Kidney glomerular epithelial cell (primary cell): ENCODE results near the gene DNMT3A.

Experiments used
- DNase-seq: peaks from one replicate; lab custom pipeline; 2025; lab: John Stamatoyannopoulos, UW

Gene DNMT3A

DNA sequence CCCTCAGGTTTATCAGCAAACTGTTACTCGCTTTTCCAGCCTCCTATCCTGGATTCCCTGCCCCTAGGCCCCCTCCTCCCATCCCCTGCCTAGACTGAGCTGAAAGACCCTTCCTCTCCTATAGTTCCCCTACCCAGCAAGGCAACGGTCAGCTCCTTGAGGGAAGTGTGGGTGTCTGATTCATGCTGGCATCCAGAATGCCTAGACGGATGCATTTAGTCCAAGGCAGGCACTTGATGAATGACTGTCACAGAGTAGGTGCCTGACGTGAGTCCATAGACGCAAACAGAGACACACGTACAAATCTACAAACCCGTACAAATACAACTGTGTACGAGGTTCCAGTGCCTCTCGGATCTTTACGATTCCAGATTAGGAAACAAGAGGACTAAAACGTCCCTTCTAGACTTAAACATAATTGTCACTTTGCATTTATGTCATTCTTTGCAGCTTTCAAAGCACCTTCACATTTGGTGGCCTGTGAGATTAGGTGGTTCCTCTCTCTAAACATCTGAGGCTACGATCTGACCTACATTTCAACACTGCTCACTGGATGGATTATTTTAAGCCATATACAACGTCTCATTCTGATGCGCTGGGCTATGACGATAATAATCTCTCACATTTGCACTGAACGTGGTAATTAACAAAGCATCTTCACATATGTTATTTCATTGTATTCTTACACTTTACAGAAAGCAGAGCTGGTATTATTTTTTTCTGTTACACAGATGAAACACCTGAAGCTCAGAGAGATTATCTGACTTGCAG lies 36.7 kb downstream of the DNMT3A start:
- DNase-seq = no peak

DNA sequence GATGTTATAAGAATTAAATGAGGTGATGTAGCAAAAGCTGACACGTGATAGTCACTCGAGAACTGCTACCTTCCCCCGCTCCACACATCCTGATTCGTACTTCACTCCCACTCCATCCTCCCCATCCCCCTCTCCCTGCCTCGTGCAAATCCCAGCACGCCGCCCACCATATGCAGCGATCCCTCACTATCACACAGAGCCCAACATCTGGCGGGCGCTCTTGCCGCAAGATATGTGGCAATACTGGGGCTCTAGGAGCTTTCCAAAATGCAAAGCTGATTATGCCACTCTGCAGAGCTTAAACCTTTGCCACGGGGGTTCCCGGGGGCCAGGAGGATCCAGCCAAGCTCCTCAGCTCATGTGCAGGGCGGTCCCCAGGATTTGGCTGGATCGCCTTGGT lies 37.4 kb downstream of the DNMT3A start:
- no peak for DNase-seq

DNA sequence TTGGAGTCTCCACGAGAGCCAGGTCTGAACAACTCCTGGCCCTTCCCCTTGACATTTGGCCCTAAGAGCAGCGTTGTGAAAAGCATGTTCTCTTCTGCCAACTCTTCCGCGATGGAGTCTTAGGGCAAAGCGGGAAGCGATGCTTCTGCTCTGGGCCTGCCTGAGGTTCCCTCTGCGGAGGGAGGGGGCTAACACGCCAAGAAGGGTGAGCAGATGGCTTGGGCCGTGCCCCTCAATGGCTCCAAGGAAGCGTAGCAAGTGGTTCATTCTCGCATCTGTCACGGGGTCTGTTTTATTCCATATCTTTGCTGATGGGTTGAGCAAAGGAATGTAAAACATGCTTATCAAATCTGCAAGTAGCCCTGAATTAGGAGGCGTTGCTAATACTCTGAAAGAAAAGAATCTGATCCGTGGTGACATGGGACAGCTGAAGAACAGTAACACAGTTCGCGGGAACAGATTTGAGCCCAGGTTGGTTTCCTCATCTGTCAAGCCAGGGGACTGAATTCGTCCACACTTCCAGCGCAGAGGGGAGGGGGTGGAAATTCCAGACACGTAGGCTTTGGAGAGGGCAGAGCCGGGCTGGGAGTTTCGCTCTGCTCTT lies 38.0 kb downstream of the DNMT3A start:
- DNase-seq = no peak

DNA sequence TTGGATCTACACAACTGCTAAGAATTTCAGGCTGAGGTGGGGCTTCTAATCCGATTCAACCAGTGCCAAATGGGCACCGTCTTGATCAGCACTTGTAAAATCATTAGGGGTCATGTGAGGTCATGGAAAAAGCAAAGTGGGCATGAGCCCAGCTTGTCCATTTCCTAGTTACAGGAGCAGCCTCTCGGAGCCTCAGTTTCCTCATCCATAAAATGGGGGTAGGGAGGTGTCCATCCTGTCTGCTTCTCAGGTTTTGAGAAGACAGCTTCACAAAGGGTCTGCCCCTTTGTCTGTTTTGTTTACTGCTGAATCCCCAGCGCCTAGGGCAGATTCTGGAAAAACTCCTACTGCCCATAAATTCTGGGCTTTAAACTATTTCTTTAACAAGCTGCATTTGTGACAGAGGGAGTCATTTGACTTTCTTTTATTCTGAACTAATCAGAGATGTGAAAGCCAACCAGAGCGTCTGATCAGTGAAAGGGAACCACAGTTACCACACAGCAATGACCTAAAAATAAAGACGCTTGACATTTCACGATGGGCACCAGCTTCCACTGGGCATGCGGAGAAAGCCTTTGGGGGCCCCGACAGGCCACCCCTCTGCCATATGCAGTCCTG lies 38.9 kb downstream of the DNMT3A start:
- DNase-seq = no peak

DNA sequence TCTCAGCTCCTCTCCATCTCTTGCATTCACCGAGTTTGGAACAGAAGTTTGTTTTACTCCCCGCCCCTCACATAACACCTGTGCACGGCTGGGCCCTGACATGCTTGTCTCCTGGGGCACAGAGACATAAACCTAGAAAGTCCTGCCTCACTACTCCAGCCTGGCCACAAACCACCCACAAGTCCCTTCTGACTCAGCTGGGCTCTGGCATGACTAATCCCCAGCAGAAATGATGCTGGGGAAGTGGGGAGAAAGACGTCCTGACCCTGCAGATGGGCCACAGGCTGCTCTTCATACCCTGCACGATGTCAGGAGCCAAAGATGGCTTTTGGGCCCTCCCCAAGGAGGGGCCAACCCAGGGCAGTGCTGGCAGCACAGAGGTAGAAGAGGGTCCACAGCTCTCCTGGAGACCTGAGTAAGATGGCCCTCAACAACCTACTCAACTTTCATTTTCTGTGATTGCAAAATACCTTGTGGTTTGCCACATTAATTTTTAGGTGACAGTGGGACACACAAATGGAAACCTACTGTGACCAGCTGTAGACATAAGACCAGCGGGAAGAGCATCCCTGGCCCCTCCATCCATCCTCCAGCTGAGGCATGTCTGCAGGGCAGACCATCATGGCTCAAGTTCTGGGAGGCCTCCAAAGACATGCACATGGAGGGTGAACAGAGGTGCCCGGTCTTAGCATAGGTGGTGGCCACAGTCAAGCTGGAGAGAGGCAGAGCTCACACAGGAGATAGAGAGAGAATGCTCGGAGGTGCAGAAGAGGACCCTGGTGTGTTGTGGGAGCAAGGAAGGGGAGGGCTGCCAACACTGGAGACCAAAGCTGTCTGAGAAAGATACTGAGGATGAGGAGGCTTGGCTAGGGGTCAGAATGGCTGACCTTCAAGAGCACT lies 40.0 kb downstream of the DNMT3A start:
- peak; percentile 43 for DNase-seq

DNA sequence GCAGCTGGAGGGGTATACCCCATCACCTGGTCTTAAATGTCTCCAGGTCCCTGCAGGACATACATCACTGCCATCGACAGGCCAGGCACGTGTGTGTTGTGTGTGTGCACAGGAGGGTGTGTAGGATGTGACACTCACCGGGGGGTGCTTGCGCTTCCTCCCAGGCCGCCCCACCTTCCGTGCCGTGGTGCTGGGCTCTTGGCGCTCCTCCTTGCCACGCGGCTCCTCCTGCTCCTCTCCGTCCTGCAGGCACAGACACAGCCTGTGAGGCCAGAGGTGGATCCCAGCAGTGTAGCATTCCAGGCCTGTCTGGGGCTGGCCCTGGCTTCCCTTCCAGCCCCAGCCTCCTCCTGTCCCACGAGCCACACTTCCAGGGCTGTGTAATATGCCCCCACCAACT lies 41.7 kb downstream of the DNMT3A start:
- DNase-seq = no peak

DNA sequence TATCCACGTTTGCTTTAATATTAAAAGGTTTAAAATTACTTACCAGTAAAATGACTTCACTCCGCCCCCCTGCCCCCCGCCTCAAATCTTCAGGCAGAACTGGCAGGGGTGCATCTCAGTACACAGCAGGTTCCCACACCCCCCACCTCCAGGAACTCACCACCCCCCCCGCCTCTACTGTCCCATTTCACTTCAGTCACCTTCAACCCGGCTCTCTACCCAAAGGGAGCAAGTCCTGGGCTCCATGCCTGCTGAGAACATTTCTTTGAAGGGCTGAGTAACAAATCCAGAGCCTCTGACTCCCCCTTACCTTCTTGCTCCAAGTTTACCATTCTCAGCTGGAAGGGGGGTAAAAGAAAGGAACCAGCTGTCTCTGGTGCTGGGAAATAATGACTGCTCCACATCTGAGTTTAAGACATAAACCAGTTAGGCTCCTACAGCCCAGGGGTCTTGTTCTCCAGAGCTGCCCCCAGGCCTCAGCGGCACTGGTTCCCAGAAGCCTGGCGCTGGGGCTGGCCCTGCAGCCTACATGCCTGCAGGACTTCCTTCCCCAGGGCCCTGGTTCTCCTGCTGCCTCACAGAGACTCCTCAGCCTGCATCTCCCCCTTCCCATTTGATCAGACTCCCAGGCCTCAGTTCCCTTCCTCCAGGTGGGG lies 42.8 kb downstream of the DNMT3A start:
- DNase-seq = no peak

DNA sequence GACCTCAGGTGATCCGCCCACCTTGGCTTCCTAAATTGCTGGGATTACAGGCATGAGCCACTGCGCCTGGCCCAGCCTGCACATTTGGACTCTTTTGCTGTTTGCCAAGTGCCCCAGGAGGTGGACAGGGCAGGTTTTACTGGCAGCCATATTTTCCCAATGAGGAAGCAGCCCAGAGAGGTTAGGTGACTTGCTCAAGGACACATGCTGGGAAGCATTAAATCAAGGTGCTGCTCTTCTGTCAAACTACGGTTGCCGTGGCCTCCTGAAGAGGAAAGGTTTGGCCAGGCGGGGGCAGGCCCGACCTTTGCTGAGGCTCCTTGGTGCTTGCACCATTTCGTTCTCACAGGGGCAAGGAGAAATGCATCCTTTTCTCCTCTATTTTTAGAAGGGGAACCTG lies 44.0 kb downstream of the DNMT3A start:
- no peak for DNase-seq

DNA sequence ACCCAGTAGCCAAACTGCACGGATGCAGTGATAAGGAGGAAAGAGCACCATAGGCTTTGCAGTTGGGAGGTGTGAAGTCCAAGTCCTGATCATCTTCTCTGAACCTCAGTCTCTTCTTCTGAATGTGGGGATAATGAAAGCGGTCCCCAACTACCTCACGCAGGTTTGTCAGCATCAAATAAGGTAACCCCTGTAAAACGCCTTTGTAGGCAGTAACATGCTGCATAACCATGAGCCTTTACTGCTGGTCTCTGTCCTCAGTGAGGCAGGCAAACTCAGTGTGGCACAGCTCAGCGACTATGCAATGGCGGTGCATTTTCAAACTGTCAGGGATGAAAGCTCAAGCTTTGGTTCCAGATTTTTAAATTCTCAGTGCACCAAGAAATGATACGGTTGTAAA lies 46.1 kb downstream of the DNMT3A start:
- DNase-seq = no peak

DNA sequence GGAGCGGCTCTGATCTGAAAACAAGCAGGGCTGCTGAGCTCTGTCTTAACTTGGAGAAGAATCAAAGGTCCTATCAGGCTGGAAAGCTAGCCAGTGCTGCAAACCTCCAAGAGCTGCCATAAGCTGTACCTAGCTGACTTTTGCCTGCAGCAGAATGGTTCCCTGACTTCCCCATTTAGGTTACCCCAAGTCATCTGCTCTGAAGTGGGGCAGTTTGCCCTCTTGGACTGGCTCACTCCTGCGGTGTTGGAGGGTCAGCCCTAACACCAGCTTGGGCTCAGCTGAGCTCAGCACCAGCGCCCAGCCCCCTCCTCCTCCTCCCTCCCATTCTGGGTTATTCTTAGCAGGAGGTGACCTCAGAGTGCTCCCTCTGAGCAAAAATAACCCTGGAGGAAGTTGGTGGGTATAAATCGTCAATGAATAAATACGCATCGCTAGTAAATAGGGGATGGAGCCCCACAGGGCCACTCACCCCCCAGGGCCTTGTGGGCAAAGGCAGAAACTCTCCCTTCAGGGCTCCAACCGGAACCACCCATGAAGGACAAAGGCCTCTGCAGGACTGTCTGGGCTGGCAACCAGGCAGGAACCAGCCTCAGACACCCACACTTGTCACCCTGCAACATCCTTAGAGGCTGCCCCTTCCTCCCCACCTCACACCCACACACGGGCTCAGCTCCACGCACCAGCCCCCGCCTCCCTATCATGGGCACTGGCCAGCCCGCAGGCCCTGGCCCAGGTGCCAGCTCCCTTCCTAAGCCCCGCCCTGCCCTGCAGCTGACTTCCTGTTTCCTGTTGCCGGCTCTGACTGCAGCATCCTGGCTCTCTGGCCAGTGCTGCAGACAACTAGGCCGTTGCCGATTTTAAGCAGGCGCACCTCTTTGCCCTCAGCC lies 46.9 kb downstream of the DNMT3A start:
- no peak for DNase-seq

DNA sequence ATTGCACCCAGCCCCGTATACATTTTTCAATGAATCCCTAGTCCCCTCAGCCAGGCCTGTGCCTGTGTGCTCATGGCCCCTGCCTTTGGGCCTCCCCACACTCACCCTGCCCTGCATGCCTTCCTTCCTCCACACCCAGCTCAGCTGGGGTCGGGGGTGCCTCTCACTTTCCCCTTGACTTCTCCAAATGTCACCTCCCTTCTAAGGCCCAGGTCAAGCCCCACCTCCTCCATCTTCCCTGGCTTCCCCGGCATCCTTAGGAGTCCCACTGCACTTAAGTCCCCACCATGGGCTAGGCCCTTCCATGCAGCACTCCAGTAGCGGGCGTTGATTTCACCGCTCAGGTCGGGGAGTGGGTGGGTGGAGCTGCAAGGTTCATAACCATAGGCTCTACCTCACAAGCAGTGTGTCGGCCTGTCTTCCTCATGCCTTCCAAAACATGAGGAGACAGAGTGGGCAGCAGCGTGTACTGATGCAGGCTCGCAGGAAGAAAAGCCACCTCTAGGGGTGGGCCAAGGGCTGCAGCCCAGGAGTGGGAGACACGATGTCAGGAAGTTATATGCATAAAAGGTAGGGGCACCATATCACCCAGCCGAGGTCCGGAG lies 47.7 kb downstream of the DNMT3A start:
- no peak for DNase-seq

DNA sequence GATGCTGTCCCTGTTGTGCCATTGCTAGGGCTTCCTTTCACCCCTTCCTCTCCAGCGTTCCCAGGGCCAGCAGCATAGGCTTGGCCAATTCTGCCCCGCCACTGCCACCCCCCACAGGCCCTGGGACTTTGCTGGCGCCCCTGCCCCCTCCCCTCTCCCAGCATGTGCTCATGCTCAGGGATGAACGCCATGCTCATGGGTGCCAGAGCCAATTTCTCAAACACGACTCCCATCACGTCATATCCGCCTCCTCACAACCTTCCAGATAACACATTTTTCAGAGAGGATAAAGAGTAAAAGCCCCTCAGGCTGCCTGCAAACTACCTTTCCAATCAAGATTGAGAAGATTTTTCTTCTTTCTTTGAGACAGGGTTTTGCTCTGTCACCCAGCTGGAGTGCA lies 48.6 kb downstream of the DNMT3A start:
- no peak for DNase-seq

DNA sequence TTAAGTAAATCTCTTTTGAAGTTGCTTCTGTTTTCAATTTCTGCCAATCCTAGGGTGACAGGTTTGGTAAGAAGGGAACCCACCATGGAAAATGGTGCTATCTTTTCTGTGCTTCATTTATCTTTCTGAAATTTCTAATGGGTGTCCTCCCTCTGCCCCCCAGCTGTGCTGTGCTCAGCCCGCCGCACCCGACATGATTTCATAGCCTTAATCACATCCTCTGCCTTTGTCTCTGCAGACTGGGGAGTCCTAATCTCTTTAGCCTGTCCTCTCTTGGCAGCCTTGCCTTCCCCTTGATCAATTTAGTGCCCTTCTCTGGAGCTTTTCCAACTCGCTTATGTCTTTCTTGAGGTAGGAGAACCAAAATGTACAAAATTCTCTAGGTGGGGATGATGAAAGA lies 49.3 kb downstream of the DNMT3A start:
- DNase-seq = no peak

DNA sequence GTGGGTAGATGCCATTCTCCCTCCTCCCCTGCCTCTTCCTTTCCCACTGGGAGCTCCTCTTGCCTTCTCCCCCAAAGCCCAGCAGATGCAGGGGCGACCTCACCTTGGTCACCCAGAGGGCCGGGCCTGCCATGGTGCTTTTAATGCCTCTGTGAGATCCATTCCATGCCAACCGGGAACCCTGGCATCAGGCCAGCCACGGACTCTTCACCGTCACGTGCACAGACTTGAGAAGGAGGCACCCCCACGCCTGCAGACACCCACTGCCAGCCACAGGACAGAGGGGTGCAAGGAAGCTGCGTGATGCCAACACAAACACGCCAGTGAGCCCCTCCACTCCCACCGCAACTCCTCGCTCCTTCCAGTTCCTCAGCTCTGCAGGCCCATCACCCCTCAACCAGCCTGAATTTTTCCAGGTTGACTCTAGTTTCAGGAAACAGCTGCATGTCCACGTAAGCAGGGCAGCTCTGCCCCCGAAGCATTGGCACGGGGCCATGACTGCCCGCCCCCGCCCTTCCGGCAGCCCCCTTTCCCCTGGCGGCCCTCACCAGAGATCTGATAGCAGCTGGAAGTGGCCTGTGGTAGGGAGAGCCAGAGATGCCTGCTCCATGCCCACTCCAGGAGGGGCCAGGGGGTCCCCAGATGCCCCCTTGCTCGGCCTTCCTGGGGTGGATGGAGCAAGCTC lies 50.8 kb downstream of the DNMT3A start:
- no peak for DNase-seq

DNA sequence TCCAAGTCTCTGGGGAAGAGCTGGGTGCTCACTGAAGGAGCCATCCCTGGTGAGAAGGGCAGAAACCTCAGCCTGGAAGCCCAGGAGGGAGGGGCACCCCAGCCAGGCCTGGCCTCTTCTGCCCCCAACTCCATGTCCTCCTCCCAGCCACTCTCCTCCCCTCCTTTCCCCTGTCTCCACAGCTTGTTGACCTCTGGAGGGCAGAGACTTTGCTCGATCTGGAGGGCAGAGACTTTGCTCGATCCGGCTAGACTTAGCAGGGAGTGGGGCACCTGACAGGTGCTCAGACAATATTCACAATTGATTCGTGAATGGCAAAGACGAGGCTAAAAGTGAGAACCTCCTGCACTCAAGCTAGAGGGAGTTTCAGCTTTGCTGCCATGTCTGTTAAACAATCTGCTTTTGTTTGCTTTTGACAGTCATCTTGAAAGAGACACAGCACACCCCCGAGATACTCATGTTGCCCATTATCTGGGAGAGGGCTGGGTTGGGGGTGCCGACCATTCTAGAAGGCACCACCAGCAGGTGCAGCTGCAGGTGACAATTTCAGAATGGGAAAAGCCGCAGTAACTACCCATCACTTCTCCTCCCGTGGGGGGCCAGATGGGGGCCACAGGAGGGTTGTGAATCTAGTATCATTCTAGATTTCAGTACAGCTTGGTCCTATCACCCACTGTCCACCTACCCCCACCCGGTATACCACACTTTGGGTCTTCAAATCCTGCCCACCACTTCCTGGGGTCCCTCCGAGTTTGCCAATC lies 54.8 kb downstream of the DNMT3A start:
- DNase-seq = no peak

DNA sequence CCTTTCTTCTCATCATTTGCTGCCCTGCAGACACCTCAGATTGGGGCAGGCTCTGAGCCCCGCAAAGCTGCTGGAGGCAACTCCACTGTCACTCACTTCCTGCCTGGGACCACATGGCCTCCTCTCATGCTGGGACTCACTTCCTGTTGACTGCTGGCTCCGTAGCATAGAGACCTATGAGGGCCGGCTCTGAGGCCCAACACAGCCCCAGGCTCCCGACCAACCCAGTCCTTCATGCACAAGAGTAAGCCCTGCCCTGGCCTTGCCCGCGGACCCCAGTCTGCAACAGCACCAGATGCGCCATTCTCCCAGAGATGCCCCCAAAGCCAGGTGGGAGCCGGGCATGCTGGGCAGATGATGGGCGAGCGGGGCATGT lies 55.7 kb downstream of the DNMT3A start:
- DNase-seq = no peak

DNA sequence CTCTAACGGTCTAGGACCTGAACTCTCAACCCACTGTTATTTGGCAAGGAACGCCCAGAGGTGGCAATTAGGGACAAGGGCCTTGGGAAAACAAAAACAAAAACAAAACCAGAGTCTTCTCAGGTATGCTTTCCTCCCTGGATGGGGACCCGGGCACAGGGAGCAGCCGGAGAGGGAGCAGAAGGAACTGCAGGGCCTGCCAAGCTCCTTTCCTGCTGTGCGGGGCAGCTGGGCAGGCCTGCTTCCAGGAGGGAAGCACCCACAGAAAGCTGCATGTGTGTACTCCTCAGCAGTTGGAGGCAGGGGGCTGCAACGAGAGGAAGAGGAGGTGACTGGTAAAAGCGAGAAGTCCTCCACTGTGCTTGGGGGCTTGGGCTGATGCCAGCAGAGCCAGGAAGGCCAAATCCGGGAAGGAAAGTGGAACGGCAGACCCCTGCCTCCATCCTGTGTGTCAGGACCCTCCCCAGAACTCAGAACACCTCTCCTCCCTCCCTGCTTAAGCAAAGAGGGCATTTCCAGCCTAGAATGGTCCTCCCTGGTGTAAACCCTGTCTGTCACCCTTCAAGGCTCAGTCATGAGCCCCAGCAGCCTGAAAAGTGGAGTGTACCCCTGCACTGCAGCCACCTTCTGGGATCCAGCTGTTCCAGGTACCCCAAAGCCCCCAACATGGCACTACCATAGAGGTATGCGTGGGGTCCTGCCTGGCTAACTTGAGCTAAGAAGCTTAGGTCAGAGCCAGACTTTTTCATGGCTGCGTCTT lies 56.3 kb downstream of the DNMT3A start:
- DNase-seq = no peak

DNA sequence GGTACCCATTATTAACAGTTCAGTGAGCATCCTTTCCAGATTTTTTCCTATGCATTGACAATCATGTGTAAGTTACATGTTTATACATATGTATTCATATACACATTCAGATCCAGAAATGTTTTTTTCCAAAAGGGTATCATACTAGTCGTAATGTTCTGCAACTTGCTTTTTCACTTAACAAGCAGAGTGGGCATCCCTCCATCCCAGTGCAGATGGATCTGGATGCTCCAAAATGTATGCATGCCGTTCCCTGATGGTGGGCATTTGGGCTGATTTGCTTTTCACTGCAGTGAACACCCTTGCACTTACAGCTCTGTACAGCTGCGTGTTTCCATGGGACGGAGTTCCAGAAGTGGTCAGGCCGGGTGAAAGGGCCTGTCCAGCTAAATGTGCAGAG lies 57.0 kb downstream of the DNMT3A start:
- no peak for DNase-seq
